Fibroblast of lung (primary cell): ENCODE measurements around the gene FAM13A. TPM values are rescaled to one million over a fixed set of nuclear protein-coding genes. Genes with fewer than 3 reads are reported as not detected.

Experiments used
- DNase-seq, 2 donors: peaks; one replicate each; pipeline versions ENCODE4 v3.0.0 to v3.0.0-alpha.2; 2010; ENCODE audit warnings: low read depth in 2 of 2
- H2AFZ ChIP-seq: 2 replicates; pipeline ENCODE4 v1.5.1; 2012; ENCODE audit warnings: low read length, control low read depth, inconsistent platforms
- H3K27ac ChIP-seq: 2 replicates; pipeline ENCODE4 v1.5.1; 2011; ENCODE audit warnings: low read length, control low read depth; ENCODE audit not compliant: insufficient read depth
- H3K27me3 ChIP-seq: 2 replicates; pipeline ENCODE4 v1.5.1; 2011; ENCODE audit warnings: mild to moderate bottlenecking, low read length; ENCODE audit not compliant: control insufficient read depth, insufficient read depth
- H3K36me3 ChIP-seq: 2 replicates; pipeline ENCODE4 v1.5.1; 2011; ENCODE audit warnings: low read length; ENCODE audit not compliant: control insufficient read depth, insufficient read depth
- H3K4me1 ChIP-seq: 2 replicates; pipeline ENCODE4 v1.5.1; 2011; ENCODE audit warnings: low read length; ENCODE audit not compliant: control insufficient read depth, insufficient read depth; ENCODE audit errors: extremely low read depth
- H3K4me2 ChIP-seq: 2 replicates; pipeline ENCODE4 v1.5.1; 2011; ENCODE audit warnings: low read length, control low read depth; ENCODE audit not compliant: insufficient read depth; ENCODE audit errors: extremely low read depth
- H3K4me3 ChIP-seq, 4 experiments: fragments of 200-600 bp in 1 of 4; sonication (generic) in 1 of 4; replicated peaks in 1 of 4; 2 replicates each; pipeline ENCODE4 v1.5.1; 2011 to 2016; ENCODE audit warnings: low read length in 4 of 4, low read depth in 3 of 4, mild to moderate bottlenecking in 3 of 4, control low read depth in 2 of 4, inconsistent platforms in 1 of 4, mixed read lengths in 1 of 4; ENCODE audit not compliant: insufficient read depth in 1 of 4; ENCODE audit errors: control extremely low read depth in 1 of 4
- H3K79me2 ChIP-seq: 2 replicates; pipeline ENCODE4 v1.5.1; 2012; ENCODE audit warnings: mild to moderate bottlenecking, low read length, inconsistent platforms; ENCODE audit not compliant: control insufficient read depth, insufficient read depth
- H3K9ac ChIP-seq: 2 replicates; pipeline ENCODE4 v1.5.1; 2011; ENCODE audit warnings: mild to moderate bottlenecking, low read length, control low read depth; ENCODE audit not compliant: insufficient read depth
- H3K9me3 ChIP-seq: 2 replicates; pipeline ENCODE4 v1.5.1; 2012; ENCODE audit warnings: low read depth, low read length; ENCODE audit not compliant: control insufficient read depth, insufficient read depth
- H4K20me1 ChIP-seq: 2 replicates; pipeline ENCODE4 v1.5.1; 2011; ENCODE audit warnings: low read length; ENCODE audit not compliant: control insufficient read depth, insufficient read depth; ENCODE audit errors: extremely low read depth
- CTCF ChIP-seq, 2 donors: IDR thresholded peaks in 1 of 2; conservative IDR thresholded peaks in 1 of 2; 1 replicate in 1 of 2; 2 replicates in 1 of 2; pipeline ENCODE4 v1.5.1; 2011 to 2012; ENCODE audit warnings: low read length in 2 of 2, control low read depth in 1 of 2, inconsistent platforms in 1 of 2, low read depth in 1 of 2, mild to moderate bottlenecking in 1 of 2
- EZH2 ChIP-seq: IDR thresholded peaks from 2 replicates; pipeline ENCODE4 v1.5.1; 2012; ENCODE audit warnings: low read length, control low read depth, mild to moderate bottlenecking; ENCODE audit errors: missing control alignments
- polyA plus RNA-seq, 2 donors: library from polyadenylated mRNA; depleted of rRNA in 1 of 2; stranded (reverse) in 1 of 2; unstranded in 1 of 2; fragments of >200 nt; gene quantifications; 2 replicates each; pipeline ENCODE4 v1.2.1, GENCODE V29; 2011 to 2012; ENCODE audit warnings: missing spikeins in 1 of 2
- total RNA-seq: library from RNA; depleted of rRNA; stranded (reverse); fragments of >200 nt; gene quantifications from 2 replicates; pipeline ENCODE4 v1.2.1, GENCODE V29; 2014

The FAM13A gene
- total and polyA plus RNA-seq, 2 donors (not counting 1 experiment from before 2014, with no cell fraction given): 14.3 to 23.9 TPM

GRCh38 chr4:88821522-88821921 lies 235.5 kb downstream of the FAM13A start:
- peaks cover 11% of the 10 kb centered on the region for H3K79me2 ChIP-seq

GRCh38 chr4:88820698-88821415 lies 236.1 kb downstream of the FAM13A start:
- H3K27me3 ChIP-seq: no peaks in the 10 kb centered on the region
- H3K27ac ChIP-seq: peak overlapping the region; percentile 50
- no peak for DNase-seq
- H3K36me3 ChIP-seq: no peaks in the 10 kb centered on the region
- no peak overlapping the region for H3K9ac ChIP-seq
- H3K9me3 ChIP-seq: no peaks in the 10 kb centered on the region
- H3K4me2 ChIP-seq: peak overlapping the region; percentile 79
- H4K20me1 ChIP-seq: no peaks in the 10 kb centered on the region
- H3K4me3 ChIP-seq: peak overlapping the region; percentile 38 to 93 (median 62)
- peaks cover 11% of the 10 kb centered on the region for H3K79me2 ChIP-seq
- peak overlapping the region; percentile 45 for H2AFZ ChIP-seq
- no peak for TF ChIP-seq CTCF (conservative IDR thresholded peaks at IDR 0.05 in 1 of 2, IDR thresholded peaks at IDR 0.05 in 1 of 2; ENCODE audit: low read depth in 1 of 2, low read length in 2 of 2)
- TF ChIP-seq EZH2: no peak
- peaks cover 13% of the 10 kb centered on the region for H3K4me1 ChIP-seq

More at GRCh38 chr4:88821522-88821921, 235.5 kb downstream of the FAM13A start:
- no peak for DNase-seq
- Histone ChIP-seq H3K4me2 (peak overlapping the region; percentile 79), H3K9me3 (no peaks in the 10 kb centered on the region), H3K36me3 (no peaks in the 10 kb centered on the region), H3K27ac (peak overlapping the region; percentile 50), H2AFZ (no peak overlapping the region), H3K27me3 (no peaks in the 10 kb centered on the region), H3K9ac (no peak overlapping the region), H3K4me1 (peaks cover 13% of the 10 kb centered on the region), H3K4me3 (peak overlapping the region; percentile 38 to 93 (median 62)), H4K20me1 (no peaks in the 10 kb centered on the region)
- no peak for TF ChIP-seq CTCF (conservative IDR thresholded peaks at IDR 0.05 in 1 of 2, IDR thresholded peaks at IDR 0.05 in 1 of 2; ENCODE audit: low read depth in 1 of 2, low read length in 2 of 2)
- TF ChIP-seq EZH2: no peak

GRCh38 chr4:88819818-88820697 lies 236.9 kb downstream of the FAM13A start:
- Histone ChIP-seq H3K36me3 (no peaks in the 10 kb centered on the region), H3K9me3 (no peaks in the 10 kb centered on the region), H3K4me3 (peak overlapping the region; percentile 38 to 93 (median 62)), H4K20me1 (no peaks in the 10 kb centered on the region), H2AFZ (no peak overlapping the region), H3K79me2 (peaks cover 11% of the 10 kb centered on the region), H3K27ac (peak overlapping the region; percentile 50), H3K4me1 (peaks cover 13% of the 10 kb centered on the region), H3K9ac (no peak overlapping the region), H3K4me2 (peak overlapping the region; percentile 79), H3K27me3 (no peaks in the 10 kb centered on the region)
- no peak for DNase-seq
- TF ChIP-seq CTCF (conservative IDR thresholded peaks at IDR 0.05 in 1 of 2, IDR thresholded peaks at IDR 0.05 in 1 of 2; ENCODE audit: low read depth in 1 of 2, low read length in 2 of 2): no peak
- no peak for TF ChIP-seq EZH2
